ENCODE measurements around the gene MYH6. TPM values are rescaled to one million over a fixed set of nuclear protein-coding genes. Genes with fewer than 3 reads are reported as not detected.
"Not testable (repeated sequence)": the region's sequence is repeated elsewhere in the genome, so short reads cannot be mapped to it uniquely, and the experiment has no call there.

The MYH6 gene
- total RNA-seq, 2 experiments from 2014 or later, result 0.08 to 0.10 TPM

DNA sequence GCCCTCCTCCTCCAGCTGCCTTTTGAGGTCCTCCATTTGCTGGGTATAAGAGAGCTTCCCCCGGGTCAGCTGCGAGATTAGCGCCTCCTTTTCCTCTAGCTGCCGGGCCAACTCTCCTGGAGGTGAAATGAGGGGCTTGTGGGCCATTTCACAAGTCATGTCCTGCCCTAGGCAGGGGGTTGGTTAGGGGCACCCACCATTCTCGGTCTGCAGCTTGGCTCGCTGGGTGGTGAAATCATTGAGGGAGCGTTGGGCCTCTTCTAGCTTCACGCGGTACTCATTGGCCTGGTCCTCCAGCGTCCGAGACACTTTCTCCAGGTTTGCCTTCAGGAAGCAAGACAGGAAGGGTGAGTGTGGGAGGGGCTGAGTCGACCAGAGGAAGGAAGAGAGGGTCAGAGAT lies 18.7 kb downstream of the MYH6 start:
- Mint-ChIP-seq H3K27ac (no peak overlapping the region), H3K36me3 (ENCODE audit: low read depth) (no peaks in the 10 kb centered on the region), H3K27me3 (peaks cover 5% of the 10 kb centered on the region), H3K4me3 (no peak overlapping the region), H3K4me1 (no peaks in the 10 kb centered on the region), H3K9me3 (no peaks in the 10 kb centered on the region)
- ChIA-PET CTCF (interaction anchor here (0.6 to 1.7 kb wide), 3 partner anchors 10 to 276 kb away, joined by 3 to 7 read pairs (median 3); no protein-coding TSS in a partner anchor), POLR2A (no interaction called here)
- no peak for DNase-seq

DNA sequence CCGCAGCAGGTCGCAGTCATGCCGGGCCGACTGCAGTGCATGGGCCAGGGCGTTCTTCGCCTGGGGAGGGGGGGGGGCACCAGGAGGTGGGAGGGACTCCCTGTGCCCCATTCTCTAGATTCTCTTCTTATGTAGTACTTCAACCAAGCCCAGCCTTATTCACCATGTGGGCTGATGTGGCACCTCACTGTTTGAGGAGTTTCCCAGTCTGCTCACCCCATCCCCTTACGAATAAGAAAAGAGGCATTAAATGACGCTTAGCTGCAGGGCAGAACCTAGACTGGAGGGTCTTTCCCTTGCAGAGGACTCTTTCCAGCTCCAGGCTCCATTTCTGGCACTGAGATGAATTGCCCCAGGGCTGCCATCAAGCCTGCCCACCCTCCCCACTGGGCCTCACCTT lies 19.1 kb downstream of the MYH6 start:
- Mint-ChIP-seq H3K27ac (no peak overlapping the region), H3K27me3 (peaks cover 5% of the 10 kb centered on the region), H3K9me3 (no peaks in the 10 kb centered on the region), H3K4me1 (no peaks in the 10 kb centered on the region), H3K36me3 (ENCODE audit: low read depth) (no peaks in the 10 kb centered on the region), H3K4me3 (no peak overlapping the region)
- POLR2A ChIA-PET, result no interaction called here
- no peak for DNase-seq
- CTCF ChIA-PET, result interaction anchor here (0.6 to 1.7 kb wide), 3 partner anchors 9 to 277 kb away, joined by 3 to 7 read pairs (median 3); no protein-coding TSS in a partner anchor

DNA sequence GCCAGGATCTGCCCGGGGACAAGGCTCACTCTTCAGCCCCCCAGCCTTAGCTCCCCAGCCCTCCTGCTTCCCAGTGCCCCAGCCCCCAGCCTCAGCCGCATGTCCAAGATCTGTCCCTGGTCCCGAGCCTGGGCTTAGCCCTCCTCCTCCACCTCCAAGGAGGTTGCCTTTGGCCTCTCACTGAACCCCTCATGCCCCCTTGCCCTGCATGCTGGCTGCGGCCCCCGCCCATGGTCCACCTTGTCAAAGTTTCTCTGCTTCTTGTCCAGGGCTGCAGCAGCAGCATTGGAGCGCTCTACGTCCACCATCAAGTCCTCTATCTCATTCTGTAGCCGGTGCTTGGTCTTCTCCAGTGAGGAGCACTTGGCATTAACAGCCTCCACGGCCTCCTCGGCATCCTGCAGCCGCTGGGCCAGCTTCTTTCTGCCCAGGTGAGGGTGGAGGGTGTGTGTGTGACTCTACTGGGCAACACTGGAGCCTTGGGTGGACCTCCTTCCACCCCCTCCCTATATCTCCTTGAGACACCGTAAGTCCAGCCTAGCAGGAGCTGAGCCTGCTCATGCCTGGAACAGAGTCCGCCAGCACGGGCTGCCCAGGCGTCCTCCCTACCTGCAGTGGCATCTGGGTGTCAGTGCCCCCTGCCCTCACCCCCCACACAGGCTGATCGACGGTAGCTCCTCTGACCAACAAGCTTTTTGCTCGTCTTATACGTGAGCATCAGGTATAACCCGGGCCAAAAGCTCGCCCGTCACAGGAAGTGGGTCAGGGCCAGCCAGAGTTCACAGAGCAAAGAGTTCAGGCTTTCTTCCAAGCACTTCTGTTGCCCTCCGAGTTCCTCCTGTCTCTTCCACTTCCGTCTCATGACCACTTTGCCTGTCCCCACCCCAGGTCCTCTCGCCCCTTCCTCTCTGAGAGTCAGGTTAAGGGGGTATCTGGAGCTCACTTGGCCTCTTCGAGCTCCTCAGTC lies 19.9 kb downstream of the MYH6 start:
- Mint-ChIP-seq H3K9me3 (no peaks in the 10 kb centered on the region), H3K4me3 (no peak overlapping the region), H3K27me3 (no peaks in the 10 kb centered on the region), H3K36me3 (ENCODE audit: low read depth) (no peaks in the 10 kb centered on the region), H3K4me1 (no peaks in the 10 kb centered on the region), H3K27ac (no peak overlapping the region)
- ChIA-PET CTCF (interaction anchor here (0.8 to 1.2 kb wide), 2 partner anchors 8 to 268 kb away, joined by 3 read pairs; no protein-coding TSS in a partner anchor), POLR2A (no interaction called here)
- DNase-seq, result no peak

DNA sequence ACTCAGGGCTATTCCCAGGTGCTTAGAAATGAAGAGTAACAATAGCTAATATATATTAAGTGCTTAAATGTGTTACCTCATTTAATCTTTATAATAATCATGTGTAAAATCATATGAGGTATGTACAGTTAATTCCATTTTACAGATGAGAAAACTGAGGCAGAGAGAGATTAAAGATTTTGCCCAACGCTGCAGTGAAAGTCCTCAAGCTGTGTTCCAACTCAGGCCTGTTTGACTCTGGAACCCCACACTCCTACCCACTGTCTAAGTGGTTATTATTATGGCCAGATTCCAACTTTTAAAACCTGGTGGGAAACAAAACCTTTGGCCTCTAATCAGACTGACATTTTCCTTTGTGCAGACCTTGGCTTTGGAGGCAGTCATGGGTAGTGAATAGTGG lies 21.1 kb downstream of the MYH6 start:
- no peak overlapping the region for H3K27ac Mint-ChIP-seq
- H3K4me1 Mint-ChIP-seq, result no peaks in the 10 kb centered on the region
- ChIA-PET POLR2A (no interaction called here), CTCF (no interaction called here)
- no peak overlapping the region for H3K4me3 Mint-ChIP-seq
- no peak for DNase-seq
- H3K9me3 Mint-ChIP-seq, result no peaks in the 10 kb centered on the region
- no peaks in the 10 kb centered on the region for H3K27me3 Mint-ChIP-seq
- H3K36me3 Mint-ChIP-seq (ENCODE audit: low read depth), result no peaks in the 10 kb centered on the region

DNA sequence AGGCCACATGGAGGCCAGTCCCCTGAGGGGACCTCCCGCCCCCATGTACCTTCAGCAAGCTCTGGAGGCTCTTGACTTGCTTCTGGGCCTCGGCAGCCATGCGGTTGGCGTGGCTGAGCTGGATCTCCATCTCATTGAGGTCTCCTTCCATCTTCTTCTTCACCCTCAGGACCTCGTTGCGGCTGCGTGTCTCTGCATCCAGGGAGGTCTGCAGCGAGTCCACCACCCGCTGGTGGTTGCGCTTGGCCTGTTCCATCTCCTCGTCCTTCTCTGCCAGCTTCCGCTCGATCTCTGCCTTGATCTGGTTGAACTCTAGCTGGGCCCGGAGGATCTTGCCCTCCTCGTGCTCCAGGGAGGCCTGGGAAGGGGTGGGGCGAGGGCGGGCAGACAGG lies 21.8 kb downstream of the MYH6 start:
- H3K9me3 Mint-ChIP-seq; POLR2A ChIA-PET; CTCF ChIA-PET; H3K4me3 Mint-ChIP-seq; DNase-seq; H3K27me3 Mint-ChIP-seq; H3K36me3 Mint-ChIP-seq (ENCODE audit: low read depth); H3K27ac Mint-ChIP-seq; H3K4me1 Mint-ChIP-seq: not testable (repeated sequence)

DNA sequence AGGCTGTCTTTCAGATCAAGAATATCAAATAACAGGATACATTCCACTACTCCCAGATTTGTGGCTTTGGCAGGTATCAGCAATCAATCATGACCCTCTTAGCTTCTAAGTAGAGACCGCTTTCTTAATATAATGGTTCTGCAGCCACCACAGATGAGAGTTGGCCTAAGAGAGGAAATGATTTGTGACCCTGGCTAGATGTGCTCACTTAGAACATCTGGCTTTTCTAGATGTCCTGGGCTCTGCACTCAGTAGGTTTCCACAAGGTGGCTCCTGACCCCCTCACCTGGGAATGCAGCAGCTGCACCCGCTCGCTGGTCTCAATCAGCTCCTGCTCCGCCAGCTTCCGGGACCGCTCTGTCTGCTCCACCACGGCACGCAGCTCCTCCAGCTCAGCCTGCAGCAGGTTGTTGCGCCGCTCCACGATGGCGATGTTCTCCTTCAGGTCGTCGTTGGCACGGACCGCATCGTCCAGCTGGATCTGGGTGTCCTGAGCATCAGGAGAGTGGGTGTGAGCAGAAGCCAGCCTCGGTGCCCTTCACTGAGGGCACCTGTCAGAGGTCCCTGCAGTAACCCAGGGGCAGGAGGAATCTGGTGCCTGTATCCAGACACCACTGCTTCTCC lies 22.3 kb downstream of the MYH6 start:
- Mint-ChIP-seq H3K4me3 (no peak overlapping the region), H3K4me1 (no peaks in the 10 kb centered on the region), H3K27ac (no peak overlapping the region), H3K27me3 (peaks cover 1% of the 10 kb centered on the region), H3K9me3 (no peaks in the 10 kb centered on the region), H3K36me3 (ENCODE audit: low read depth) (no peaks in the 10 kb centered on the region)
- no peak for DNase-seq
- ChIA-PET POLR2A (interaction anchor here (0.9 kb wide), 1 partner anchor 63 kb away, joined by 3 read pairs; no protein-coding TSS in a partner anchor), CTCF (interaction anchor here (0.6 kb wide), 1 partner anchor 280 kb away, joined by 5 read pairs; no protein-coding TSS in a partner anchor)

DNA sequence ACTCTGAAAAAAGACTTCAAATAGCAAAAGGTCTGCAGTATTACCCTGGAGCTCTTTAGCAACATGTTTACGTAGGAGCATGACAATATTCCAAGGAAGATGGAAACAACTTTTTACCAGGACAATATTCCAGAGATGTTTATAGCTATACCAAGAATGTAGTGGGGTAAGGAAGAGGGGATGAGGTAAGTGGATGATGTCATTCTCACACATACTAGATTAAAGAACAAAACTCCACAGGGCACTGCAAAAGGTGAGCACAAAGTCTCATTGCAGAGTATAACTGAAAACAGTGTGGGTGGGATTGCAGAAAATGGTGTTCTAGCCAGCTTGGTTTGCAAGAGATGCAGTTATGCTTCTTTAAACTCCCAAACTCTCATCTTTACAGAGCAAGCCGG lies 22.8 kb downstream of the MYH6 start:
- Mint-ChIP-seq H3K4me1 (no peaks in the 10 kb centered on the region), H3K27ac (no peak overlapping the region), H3K4me3 (no peak overlapping the region), H3K27me3 (peaks cover 3% of the 10 kb centered on the region), H3K36me3 (ENCODE audit: low read depth) (no peaks in the 10 kb centered on the region), H3K9me3 (no peaks in the 10 kb centered on the region)
- POLR2A ChIA-PET, result interaction anchor here (0.9 kb wide), 1 partner anchor 63 kb away, joined by 3 read pairs; no protein-coding TSS in a partner anchor
- DNase-seq, result no peak
- CTCF ChIA-PET, result interaction anchor here (0.6 kb wide), 1 partner anchor 281 kb away, joined by 5 read pairs; no protein-coding TSS in a partner anchor

DNA sequence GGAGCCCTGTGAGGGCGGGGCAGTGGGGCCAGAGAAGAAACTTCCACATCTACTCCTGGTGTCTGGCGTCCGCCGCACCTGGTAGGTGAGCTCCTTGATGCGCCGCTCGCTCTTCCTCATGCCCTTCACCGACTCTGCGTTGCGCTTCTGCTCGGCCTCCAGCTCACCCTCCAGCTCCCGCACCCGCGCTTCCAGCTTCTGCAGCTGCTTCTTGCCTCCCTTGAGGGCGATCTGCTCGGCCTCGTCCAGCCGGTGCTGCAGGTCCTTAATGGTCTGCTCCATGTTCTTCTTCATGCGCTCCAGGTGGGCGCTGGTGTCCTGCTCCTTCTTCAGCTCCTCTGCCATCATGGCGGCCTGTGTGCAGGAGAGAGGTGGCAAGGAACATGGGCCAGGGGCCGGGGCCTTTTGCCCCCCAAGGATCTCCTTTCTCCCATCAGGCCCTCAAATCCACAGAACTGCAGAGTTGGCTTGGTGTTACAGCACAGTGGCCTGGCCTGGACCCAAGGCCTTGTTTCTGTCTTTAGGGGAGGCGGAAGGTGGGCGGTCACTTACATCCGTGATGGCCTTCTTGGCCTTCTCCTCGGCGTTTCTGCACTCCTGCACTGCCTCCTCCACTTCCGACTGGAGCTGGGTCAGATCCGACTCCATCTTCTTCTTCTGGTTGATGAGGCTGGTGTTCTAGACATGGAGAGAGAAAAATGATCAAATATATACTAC lies 23.6 kb downstream of the MYH6 start:
- no peak for DNase-seq
- Mint-ChIP-seq H3K4me3 (no peak overlapping the region), H3K4me1 (no peaks in the 10 kb centered on the region), H3K9me3 (no peaks in the 10 kb centered on the region), H3K27ac (no peak overlapping the region), H3K27me3 (peaks cover 3% of the 10 kb centered on the region), H3K36me3 (ENCODE audit: low read depth) (no peaks in the 10 kb centered on the region)
- POLR2A ChIA-PET, result interaction anchor here (0.9 kb wide), 1 partner anchor 62 kb away, joined by 3 read pairs; no protein-coding TSS in a partner anchor
- CTCF ChIA-PET, result interaction anchor here (0.8 kb wide), 1 partner anchor 1993 kb away, joined by 4 read pairs; no protein-coding TSS in a partner anchor

DNA sequence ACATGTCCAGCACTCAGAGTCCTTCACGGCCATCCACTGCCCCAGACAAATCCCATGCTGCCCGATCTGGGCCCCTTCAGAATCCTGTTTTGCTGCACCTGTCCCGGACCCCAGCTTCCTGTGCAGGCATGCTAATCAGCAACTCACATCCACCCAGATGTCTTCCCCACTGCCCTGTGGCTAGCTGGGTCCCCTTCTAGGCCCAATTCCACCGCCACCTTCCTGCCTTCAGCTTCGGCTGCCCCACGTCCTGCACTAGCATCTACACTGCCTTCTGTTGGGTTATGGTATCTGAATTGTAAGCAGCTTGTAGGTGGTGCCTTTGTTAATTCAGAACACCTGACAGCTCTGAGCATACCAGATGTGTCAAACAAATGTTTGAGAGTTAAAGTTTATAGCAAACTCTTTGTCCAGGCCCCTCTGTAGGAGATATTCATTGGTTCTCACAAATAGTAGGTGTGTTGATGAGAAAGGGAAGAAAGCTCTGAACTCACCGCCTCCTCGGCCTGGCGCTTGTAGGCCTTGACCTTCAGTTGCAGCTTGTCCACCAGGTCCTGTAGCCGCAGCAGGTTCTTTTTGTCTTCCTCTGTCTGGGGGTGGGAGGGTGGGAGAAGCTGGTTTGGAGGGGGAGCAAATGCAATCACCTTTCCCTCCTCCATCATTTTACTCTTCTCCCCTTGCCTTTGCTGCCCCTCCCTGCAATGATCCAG lies 25.2 kb downstream of the MYH6 start:
- Mint-ChIP-seq H3K36me3 (ENCODE audit: low read depth) (no peaks in the 10 kb centered on the region), H3K27ac (no peak overlapping the region), H3K9me3 (no peaks in the 10 kb centered on the region), H3K4me3 (no peak overlapping the region), H3K27me3 (peaks cover 3% of the 10 kb centered on the region), H3K4me1 (no peaks in the 10 kb centered on the region)
- ChIA-PET CTCF (interaction anchor here (2.0 kb wide), 1 partner anchor 262 kb away, joined by 6 read pairs; no protein-coding TSS in a partner anchor), POLR2A (no interaction called here)
- DNase-seq, result no peak

DNA sequence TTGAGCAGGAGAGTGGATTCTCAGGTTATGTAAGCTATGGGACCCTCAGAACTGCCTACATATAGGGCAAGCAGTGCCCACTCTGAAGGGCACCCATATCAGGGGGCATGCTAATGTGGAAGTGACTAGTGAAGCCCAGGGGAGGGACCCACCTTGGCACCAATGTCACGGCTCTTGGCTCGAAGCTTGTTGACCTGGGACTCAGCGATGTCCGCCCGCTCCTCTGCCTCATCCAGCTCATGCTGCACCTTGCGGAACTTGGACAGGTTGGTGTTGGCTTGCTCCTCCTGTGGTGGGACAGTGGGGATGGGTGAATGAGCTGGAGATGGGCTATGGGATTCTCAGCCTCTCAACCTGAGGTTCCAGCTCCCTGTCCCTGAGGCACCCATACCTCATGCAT lies 25.8 kb downstream of the MYH6 start:
- CTCF ChIA-PET, result interaction anchor here (2.0 kb wide), 1 partner anchor 262 kb away, joined by 6 read pairs; no protein-coding TSS in a partner anchor
- DNase-seq, result no peak
- Mint-ChIP-seq H3K36me3 (ENCODE audit: low read depth) (no peaks in the 10 kb centered on the region), H3K4me1 (no peaks in the 10 kb centered on the region), H3K27me3 (peaks cover 3% of the 10 kb centered on the region), H3K9me3 (no peaks in the 10 kb centered on the region), H3K27ac (no peak overlapping the region), H3K4me3 (no peak overlapping the region)
- POLR2A ChIA-PET, result interaction anchor here (2.7 kb wide), 1 partner anchor 61 kb away, joined by 10 read pairs; the partner anchor contains the start of gene PABPN1

DNA sequence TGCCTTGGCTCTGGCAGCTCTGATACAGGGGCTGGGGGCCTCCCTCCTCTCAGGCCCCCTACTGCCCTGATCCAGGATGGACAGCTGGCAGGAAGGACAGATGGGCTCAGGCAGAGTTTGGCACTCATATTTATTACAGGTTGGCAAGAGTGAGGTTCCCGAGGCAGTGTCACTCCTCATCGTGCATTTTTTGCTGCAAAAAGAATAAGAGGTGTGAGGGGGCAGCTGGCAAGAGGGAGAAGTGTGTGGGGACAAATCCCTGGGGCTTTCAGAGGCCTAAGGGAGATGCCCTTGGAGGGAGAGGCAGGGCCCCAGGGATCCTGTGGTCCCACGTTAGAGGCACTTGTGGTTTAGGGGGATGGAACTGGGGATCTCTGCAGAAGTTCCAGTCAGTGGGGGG lies 26.2 kb downstream of the MYH6 start:
- Mint-ChIP-seq H3K27ac (no peak overlapping the region), H3K36me3 (ENCODE audit: low read depth) (no peaks in the 10 kb centered on the region), H3K27me3 (peaks cover 3% of the 10 kb centered on the region), H3K9me3 (no peaks in the 10 kb centered on the region), H3K4me3 (no peak overlapping the region), H3K4me1 (no peaks in the 10 kb centered on the region)
- CTCF ChIA-PET, result interaction anchor here (2.0 kb wide), 1 partner anchor 261 kb away, joined by 6 read pairs; no protein-coding TSS in a partner anchor
- no peak for DNase-seq
- POLR2A ChIA-PET, result interaction anchor here (2.7 kb wide), 1 partner anchor 60 kb away, joined by 10 read pairs; the partner anchor contains the start of gene PABPN1

DNA sequence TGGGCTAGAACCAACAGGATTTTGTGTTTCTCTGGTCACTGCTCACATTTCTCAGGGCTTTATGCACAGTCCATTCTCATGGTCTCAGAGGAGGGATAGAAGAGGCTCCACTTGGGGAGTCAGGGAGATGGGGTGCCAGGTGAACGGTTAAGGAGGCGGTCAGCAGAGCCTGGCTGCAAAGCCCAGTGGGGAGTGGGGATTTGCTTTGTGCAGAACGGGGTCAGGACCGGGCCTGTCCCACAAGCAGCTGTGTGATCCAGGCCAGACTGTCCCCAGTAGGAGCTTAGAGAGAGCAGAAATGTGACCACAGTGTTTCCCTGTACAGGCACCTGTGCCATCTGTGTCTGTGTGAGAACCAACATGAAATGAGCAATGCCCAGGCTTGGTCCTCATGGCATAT lies 27.1 kb downstream of the MYH6 start:
- no peaks in the 10 kb centered on the region for H3K4me1 Mint-ChIP-seq
- CTCF ChIA-PET, result interaction anchor here (0.9 to 3.1 kb wide), 13 partner anchors 7 to 313 kb away, joined by 3 to 27 read pairs (median 5); no protein-coding TSS in a partner anchor
- POLR2A ChIA-PET, result interaction anchor here (2.7 kb wide), 1 partner anchor 59 kb away, joined by 10 read pairs; the partner anchor contains the start of gene PABPN1

More for the DNA sequence above, 27.1 kb downstream of the MYH6 start:
- peaks cover 3% of the 10 kb centered on the region for H3K27me3 Mint-ChIP-seq
- no peaks in the 10 kb centered on the region for H3K36me3 Mint-ChIP-seq (ENCODE audit: low read depth)
- no peak overlapping the region for H3K4me3 Mint-ChIP-seq
- no peak for DNase-seq
- H3K27ac Mint-ChIP-seq, result no peak overlapping the region
- H3K9me3 Mint-ChIP-seq, result no peaks in the 10 kb centered on the region

All from activated CD4-positive, alpha-beta memory T cell treated with anti-CD3 and anti-CD28 coated beads, Interleukin-2, amount 10 ng/mL, durations not matched to agents 7 days and 5 days (primary cell).